Fibroblast of pulmonary artery (primary cell): ENCODE results near the gene TNRC6C.
"Not testable (repeated sequence)": the region's sequence is repeated elsewhere in the genome, so short reads cannot be mapped to it uniquely, and the experiment has no call there.

Experiments used
- DNase-seq: peaks from one replicate; pipeline ENCODE4 v3.0.0-alpha.2; 2010; ENCODE audit warnings: low read depth
- H3K4me3 ChIP-seq: replicated peaks from 2 replicates; pipeline ENCODE4 v1.5.1; 2011; ENCODE audit warnings: low read depth, mild to moderate bottlenecking, control low read depth, low read length, moderate library complexity
- CTCF ChIP-seq: IDR thresholded peaks from 2 replicates; pipeline ENCODE4 v1.5.1; 2011; ENCODE audit warnings: mild to moderate bottlenecking, control low read depth, low read length, inconsistent platforms; ENCODE audit errors: missing control alignments

TNRC6C gene

GRCh38 chr17:78113804-78114785 lies 155.6 kb downstream of the TNRC6C start:
- no peak for TF ChIP-seq CTCF
- DNase-seq, result no peak
- H3K4me3 ChIP-seq, result no peak overlapping the region

DNA sequence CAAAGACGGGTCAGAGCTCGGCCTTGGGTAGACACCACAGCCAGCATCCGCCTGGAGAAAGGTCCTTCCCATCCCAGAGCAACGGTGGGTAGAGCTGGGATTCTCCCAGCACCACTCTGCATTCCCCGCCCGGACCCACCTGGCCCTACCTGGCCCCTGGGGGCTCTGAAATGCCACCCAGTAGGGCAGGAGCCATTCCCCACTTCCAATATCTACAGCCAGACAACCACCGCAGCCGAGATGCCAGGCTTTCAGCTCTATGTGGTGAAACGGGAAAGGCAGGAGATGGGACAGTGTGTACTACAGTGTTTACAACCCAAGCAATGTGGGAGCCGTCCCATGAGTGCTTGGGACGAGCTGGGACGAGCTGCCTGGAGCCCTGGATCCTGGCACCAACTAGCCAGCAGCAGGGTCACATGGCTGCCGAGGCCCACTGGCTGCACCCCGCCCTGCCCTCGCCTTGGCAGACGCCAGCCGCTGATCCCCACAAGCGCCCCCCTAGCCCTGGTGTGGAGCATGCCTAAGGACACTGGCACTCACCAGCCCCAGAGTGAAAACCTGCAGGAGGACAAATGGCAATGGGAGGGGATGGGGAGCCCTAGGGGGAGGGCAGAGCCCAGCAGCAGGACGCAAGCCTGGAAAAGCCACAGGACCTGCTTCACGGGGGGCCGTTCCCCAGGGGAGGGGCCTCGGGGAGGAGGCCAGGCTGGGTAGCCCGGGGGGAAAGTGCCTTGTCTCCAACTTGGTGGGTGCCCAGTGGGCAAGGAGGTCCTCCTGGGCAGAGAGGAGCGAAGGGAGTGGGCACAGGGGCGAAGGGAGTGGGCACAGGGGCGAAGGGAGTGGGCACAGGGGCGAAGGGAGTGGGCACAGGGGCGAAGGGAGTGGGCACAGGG lies 156.6 kb downstream of the TNRC6C start:
- TF ChIP-seq CTCF, result no peak
- no peak for DNase-seq

GRCh38 chr17:78115803-78116202 lies 157.3 kb downstream of the TNRC6C start:
- not testable (repeated sequence) for DNase-seq, H3K4me3 ChIP-seq

More for the DNA sequence above, 156.6 kb downstream of the TNRC6C start:
- H3K4me3 ChIP-seq, result no peak overlapping the region

GRCh38 chr17:78116411-78116810 lies 157.9 kb downstream of the TNRC6C start:
- H3K4me3 ChIP-seq, result no peak overlapping the region
- TF ChIP-seq CTCF, result no peak
- no peak for DNase-seq

GRCh38 chr17:78117027-78117981 lies 158.8 kb downstream of the TNRC6C start:
- H3K4me3 ChIP-seq, result no peak overlapping the region
- TF ChIP-seq CTCF, result no peak
- no peak for DNase-seq

GRCh38 chr17:78118801-78119241 lies 160.3 kb downstream of the TNRC6C start:
- TF ChIP-seq CTCF, result no peak
- DNase-seq, result no peak
- H3K4me3 ChIP-seq, result no peak overlapping the region
